ENCODE data around the gene TPST2. TPM values are rescaled to one million over a fixed set of nuclear protein-coding genes. Genes with fewer than 3 reads are reported as not detected.

TPST2 gene
- total RNA-seq, 2 experiments from 2014 or later = 7.2 to 7.4 TPM

DNA sequence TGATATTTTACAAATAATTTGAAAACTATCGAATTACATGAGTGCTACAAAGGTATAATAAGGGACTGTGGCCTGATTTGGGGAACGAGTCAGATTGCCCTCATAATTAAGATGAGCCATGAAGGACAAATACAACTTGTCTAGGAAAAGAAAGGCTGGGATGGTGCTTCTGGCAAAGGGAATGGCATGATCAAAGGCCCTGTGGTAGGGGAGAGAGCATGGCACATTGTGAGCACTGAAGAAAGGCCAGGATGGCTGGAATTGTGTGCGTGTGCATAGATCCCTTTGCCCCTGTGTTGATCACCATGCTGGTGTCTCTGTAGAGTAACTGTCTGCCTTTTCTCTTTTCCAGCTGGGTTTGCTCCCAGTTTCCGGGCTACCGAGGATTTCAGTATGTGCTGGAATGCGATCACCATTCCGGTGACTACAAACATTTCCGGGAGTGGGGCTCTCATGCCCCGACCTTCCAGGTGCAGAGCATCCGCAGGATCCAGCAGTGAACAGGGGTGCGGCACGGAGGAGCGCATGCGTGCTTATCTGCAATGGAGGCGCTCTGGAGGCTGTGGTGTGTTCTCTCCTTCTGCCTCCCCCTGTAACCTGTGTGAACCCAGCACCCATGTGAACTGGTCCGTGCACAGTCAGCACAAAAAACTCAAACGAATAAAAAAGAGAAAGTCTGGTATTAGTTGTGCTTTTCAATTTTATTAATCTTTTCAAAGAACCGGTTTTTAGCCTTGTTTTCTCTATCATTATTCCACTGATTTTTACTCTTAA lies 40.2 kb upstream of the TPST2 start:
- no peak overlapping the region for H3K4me3 Mint-ChIP-seq
- no peaks in the 10 kb centered on the region for H3K27me3 Mint-ChIP-seq
- H3K36me3 ChIP-seq (ENCODE audit: insufficient read depth, low read length) = no peaks in the 10 kb centered on the region
- no peak overlapping the region for H3K27ac Mint-ChIP-seq
- ChIA-PET POLR2A (no interaction called here), CTCF (interaction anchor here (0.6 kb wide), 1 partner anchor 21 kb away, joined by 3 read pairs; no protein-coding TSS in a partner anchor)
- peaks cover 0 to 4% of the 10 kb centered on the region in 2 experiments for H3K9me3 ChIP-seq (ENCODE audit: control insufficient read depth in 1 of 2, insufficient read depth in 1 of 2, low read length in 2 of 2)
- no peaks in the 10 kb centered on the region for H3K9me3 Mint-ChIP-seq
- TF ChIP-seq, protein P1, sequence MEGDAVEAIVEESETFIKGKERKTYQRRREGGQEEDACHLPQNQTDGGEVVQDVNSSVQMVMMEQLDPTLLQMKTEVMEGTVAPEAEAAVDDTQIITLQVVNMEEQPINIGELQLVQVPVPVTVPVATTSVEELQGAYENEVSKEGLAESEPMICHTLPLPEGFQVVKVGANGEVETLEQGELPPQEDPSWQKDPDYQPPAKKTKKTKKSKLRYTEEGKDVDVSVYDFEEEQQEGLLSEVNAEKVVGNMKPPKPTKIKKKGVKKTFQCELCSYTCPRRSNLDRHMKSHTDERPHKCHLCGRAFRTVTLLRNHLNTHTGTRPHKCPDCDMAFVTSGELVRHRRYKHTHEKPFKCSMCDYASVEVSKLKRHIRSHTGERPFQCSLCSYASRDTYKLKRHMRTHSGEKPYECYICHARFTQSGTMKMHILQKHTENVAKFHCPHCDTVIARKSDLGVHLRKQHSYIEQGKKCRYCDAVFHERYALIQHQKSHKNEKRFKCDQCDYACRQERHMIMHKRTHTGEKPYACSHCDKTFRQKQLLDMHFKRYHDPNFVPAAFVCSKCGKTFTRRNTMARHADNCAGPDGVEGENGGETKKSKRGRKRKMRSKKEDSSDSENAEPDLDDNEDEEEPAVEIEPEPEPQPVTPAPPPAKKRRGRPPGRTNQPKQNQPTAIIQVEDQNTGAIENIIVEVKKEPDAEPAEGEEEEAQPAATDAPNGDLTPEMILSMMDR (IDR thresholded peaks at IDR 0.05) = no peak
- DNase-seq (no peak), ATAC-seq (ENCODE audit: poor library complexity) (no peak)
- H3K36me3 Mint-ChIP-seq (ENCODE audit: low read depth) = no peaks in the 10 kb centered on the region
- intact Hi-C loops (cut with DNase I, micrococcal nuclease) = no loop called here
- no peak overlapping the region for H3K4me3 ChIP-seq (ENCODE audit: low read length)
- no peaks in the 10 kb centered on the region for H3K4me1 ChIP-seq (ENCODE audit: insufficient read depth, low read length)
- no peaks in the 10 kb centered on the region for H3K27me3 ChIP-seq (ENCODE audit: control insufficient read depth in 1 of 2, insufficient read depth in 2 of 2, low read length in 2 of 2)
- no peak overlapping the region for H3K27ac ChIP-seq (ENCODE audit: low read depth in 1 of 2, low read length in 2 of 2)
- no peaks in the 10 kb centered on the region for H3K4me1 Mint-ChIP-seq (ENCODE audit: low read depth)

GRCh38 chr22:26624803-26625202 lies 34.9 kb upstream of the TPST2 start:
- H3K36me3 ChIP-seq (ENCODE audit: insufficient read depth, low read length) = no peaks in the 10 kb centered on the region
- no peak overlapping the region for H3K4me3 ChIP-seq (ENCODE audit: low read length)
- no peaks in the 10 kb centered on the region for H3K9me3 ChIP-seq (ENCODE audit: control insufficient read depth in 1 of 2, insufficient read depth in 1 of 2, low read length in 2 of 2)
- ChIA-PET POLR2A (no interaction called here), CTCF (interaction anchor here (1.0 kb wide), 1 partner anchor 17 kb away, joined by 3 read pairs; no protein-coding TSS in a partner anchor)
- intact Hi-C loops (cut with DNase I, micrococcal nuclease) = no loop called here
- H3K4me1 ChIP-seq (ENCODE audit: insufficient read depth, low read length) = no peaks in the 10 kb centered on the region
- H3K9me3 Mint-ChIP-seq = no peaks in the 10 kb centered on the region
- DNase-seq = no peak
- TF ChIP-seq, protein P1 (IDR thresholded peaks at IDR 0.05) = no peak
- no peaks in the 10 kb centered on the region for H3K4me1 Mint-ChIP-seq (ENCODE audit: low read depth)
- no peak for ATAC-seq (ENCODE audit: poor library complexity)
- H3K27ac ChIP-seq (ENCODE audit: low read depth in 1 of 2, low read length in 2 of 2) = no peak overlapping the region
- H3K27ac Mint-ChIP-seq = no peak overlapping the region
- no peaks in the 10 kb centered on the region for H3K27me3 Mint-ChIP-seq
- no peaks in the 10 kb centered on the region for H3K27me3 ChIP-seq (ENCODE audit: control insufficient read depth in 1 of 2, insufficient read depth in 2 of 2, low read length in 2 of 2)
- H3K36me3 Mint-ChIP-seq (ENCODE audit: low read depth) = no peaks in the 10 kb centered on the region
- no peak overlapping the region for H3K4me3 Mint-ChIP-seq

GRCh38 chr22:26623984-26624383 lies 34.1 kb upstream of the TPST2 start:
- Mint-ChIP-seq H3K36me3 (ENCODE audit: low read depth) (no peaks in the 10 kb centered on the region), H3K27me3 (no peaks in the 10 kb centered on the region), H3K27ac (no peak overlapping the region), H3K9me3 (no peaks in the 10 kb centered on the region), H3K4me1 (ENCODE audit: low read depth) (no peaks in the 10 kb centered on the region), H3K4me3 (no peak overlapping the region)
- no peak for DNase-seq
- TF ChIP-seq, protein P1 (IDR thresholded peaks at IDR 0.05) = no peak
- POLR2A ChIA-PET = no interaction called here
- intact Hi-C loops (cut with DNase I, micrococcal nuclease) = no loop called here
- no peak overlapping the region for H3K27ac ChIP-seq (ENCODE audit: low read depth in 1 of 2, low read length in 2 of 2)
- H3K9me3 ChIP-seq (ENCODE audit: control insufficient read depth in 1 of 2, insufficient read depth in 1 of 2, low read length in 2 of 2) = no peaks in the 10 kb centered on the region
- H3K4me1 ChIP-seq (ENCODE audit: insufficient read depth, low read length) = no peaks in the 10 kb centered on the region
- CTCF ChIA-PET = interaction anchor here (1.0 kb wide), 1 partner anchor 18 kb away, joined by 3 read pairs; no protein-coding TSS in a partner anchor
- no peaks in the 10 kb centered on the region for H3K36me3 ChIP-seq (ENCODE audit: insufficient read depth, low read length)
- H3K27me3 ChIP-seq (ENCODE audit: control insufficient read depth in 1 of 2, insufficient read depth in 2 of 2, low read length in 2 of 2) = no peaks in the 10 kb centered on the region
- ATAC-seq (ENCODE audit: poor library complexity) = no peak
- no peak overlapping the region for H3K4me3 ChIP-seq (ENCODE audit: low read length)
